Astrocyte (in vitro differentiated cells and primary cell): Measurements from ENCODE around the gene ABCF1.

Source experiments
- CTCF ChIP-seq: IDR thresholded peaks from 2 replicates; pipeline ENCODE4 v1.5.1; 2011; ENCODE audit warnings: low read depth, mild to moderate bottlenecking, inconsistent platforms, low read length, moderate library complexity; ENCODE audit not compliant: insufficient read depth
- EZH2 ChIP-seq: IDR thresholded peaks from 2 replicates; pipeline ENCODE4 v1.6.1; 2012; ENCODE audit warnings: mild to moderate bottlenecking, low read length, inconsistent platforms; ENCODE audit not compliant: insufficient read depth

- TF ChIP-seq CTCF: no peak
- no peak for TF ChIP-seq EZH2
Measured at GRCh38 chr6:30640481-30640880, 69.2 kb downstream of the ABCF1 start.
